Mammary epithelial cell (primary cell): ENCODE data around the gene USP12.

Source experiments
- EZH2 ChIP-seq: IDR thresholded peaks from 2 replicates; pipeline ENCODE4 v1.6.1; 2012; ENCODE audit warnings: low read length, inconsistent platforms, borderline replicate concordance
- TF ChIP-seq, protein P1 (sequence below), 2 donors: IDR thresholded peaks in 1 of 2; conservative IDR thresholded peaks in 1 of 2; 2 replicates each; pipeline ENCODE4 v1.5.1; 2011 to 2012; ENCODE audit warnings: inconsistent platforms in 2 of 2, low read length in 2 of 2, mild to moderate bottlenecking in 2 of 2, control low read depth in 1 of 2, low read depth in 1 of 2; ENCODE audit not compliant: insufficient read depth in 1 of 2; ENCODE audit errors: extremely low read depth in 1 of 2

DNA sequence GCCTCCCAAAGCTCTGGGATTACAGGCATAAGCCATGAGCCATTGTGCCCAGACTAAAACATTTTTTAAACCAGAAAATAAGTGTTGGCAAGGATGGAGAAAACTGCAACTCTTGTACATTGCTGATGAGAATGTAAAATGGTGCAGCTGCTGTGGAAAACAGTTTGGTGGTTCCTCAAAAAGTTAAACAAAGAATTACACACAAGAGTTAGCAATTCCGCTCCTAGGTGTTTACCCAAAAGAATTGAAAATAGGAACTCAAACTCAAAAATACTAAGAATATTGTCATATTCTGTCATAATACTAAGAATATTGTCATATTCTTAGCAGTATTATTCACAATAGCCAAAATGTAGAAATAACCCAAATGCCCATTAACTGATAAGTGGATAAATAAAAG lies 39.7 kb upstream of the USP12 start:
- TF ChIP-seq, protein P1, sequence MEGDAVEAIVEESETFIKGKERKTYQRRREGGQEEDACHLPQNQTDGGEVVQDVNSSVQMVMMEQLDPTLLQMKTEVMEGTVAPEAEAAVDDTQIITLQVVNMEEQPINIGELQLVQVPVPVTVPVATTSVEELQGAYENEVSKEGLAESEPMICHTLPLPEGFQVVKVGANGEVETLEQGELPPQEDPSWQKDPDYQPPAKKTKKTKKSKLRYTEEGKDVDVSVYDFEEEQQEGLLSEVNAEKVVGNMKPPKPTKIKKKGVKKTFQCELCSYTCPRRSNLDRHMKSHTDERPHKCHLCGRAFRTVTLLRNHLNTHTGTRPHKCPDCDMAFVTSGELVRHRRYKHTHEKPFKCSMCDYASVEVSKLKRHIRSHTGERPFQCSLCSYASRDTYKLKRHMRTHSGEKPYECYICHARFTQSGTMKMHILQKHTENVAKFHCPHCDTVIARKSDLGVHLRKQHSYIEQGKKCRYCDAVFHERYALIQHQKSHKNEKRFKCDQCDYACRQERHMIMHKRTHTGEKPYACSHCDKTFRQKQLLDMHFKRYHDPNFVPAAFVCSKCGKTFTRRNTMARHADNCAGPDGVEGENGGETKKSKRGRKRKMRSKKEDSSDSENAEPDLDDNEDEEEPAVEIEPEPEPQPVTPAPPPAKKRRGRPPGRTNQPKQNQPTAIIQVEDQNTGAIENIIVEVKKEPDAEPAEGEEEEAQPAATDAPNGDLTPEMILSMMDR (conservative IDR thresholded peaks at IDR 0.05 in 1 of 2, IDR thresholded peaks at IDR 0.05 in 1 of 2; ENCODE audit: extremely low read depth in 1 of 2, insufficient read depth in 1 of 2, low read depth in 1 of 2, low read length in 2 of 2) = no peak
- TF ChIP-seq EZH2 = no peak
